ENCODE measurements around the gene MEST. TPM values are rescaled to one million over a fixed set of nuclear protein-coding genes. Genes with fewer than 3 reads are reported as not detected.

MEST gene
- polyA plus RNA-seq, 1 donor from 2014 or later = 136 TPM

GRCh38 chr7:130544356-130544755 is 52.5 kb downstream of the MEST start:
- Histone ChIP-seq H3K79me2 (replicated peaks; ENCODE audit: insufficient read depth, low read length) (no peaks in the 10 kb centered on the region), H3K9ac (ENCODE audit: low read length) (no peak overlapping the region), H3K9me2 (ENCODE audit: insufficient read depth, low read length) (no peaks in the 10 kb centered on the region), H3K4me3 (ENCODE audit: low read length) (no peak overlapping the region), H2AFZ (ENCODE audit: low read depth, low read length) (no peak overlapping the region), H3F3A (ENCODE audit: insufficient read depth, low read length, poor library complexity, severe bottlenecking) (no peaks in the 10 kb centered on the region), H3K27me3 (ENCODE audit: insufficient read depth, low read depth, low read length) (no peaks in the 10 kb centered on the region), H3K27ac (ENCODE audit: low read length) (no peak overlapping the region), H4K20me1 (ENCODE audit: insufficient read depth) (no peaks in the 10 kb centered on the region), H3K9me3 (ENCODE audit: low read length) (no peaks in the 10 kb centered on the region), H3K4me2 (ENCODE audit: low read length) (no peak overlapping the region), H3K36me3 (ENCODE audit: insufficient read depth, low read length) (no peaks in the 10 kb centered on the region)
- no peak for TF ChIP-seq EZH2 (IDR thresholded peaks at IDR 0.05; ENCODE audit: borderline replicate concordance, insufficient read depth, low read length, poor library complexity, severe bottlenecking)
- no peak for TF ChIP-seq EP300 (conservative IDR thresholded peaks at IDR 0.05; ENCODE audit: poor library complexity, severe bottlenecking)
- TF ChIP-seq RAD21 (conservative IDR thresholded peaks at IDR 0.05) = no peak
- no peak for TF ChIP-seq CTCF (IDR thresholded peaks at IDR 0.05; ENCODE audit: poor library complexity, severe bottlenecking)
- TF ChIP-seq POLR2AphosphoS5 (IDR thresholded peaks at IDR 0.05) = no peak
- no peak for TF ChIP-seq REST (IDR thresholded peaks at IDR 0.05; ENCODE audit: borderline replicate concordance)
- TF ChIP-seq SMC3 (conservative IDR thresholded peaks at IDR 0.05; ENCODE audit: poor library complexity) = no peak
- no peak for TF ChIP-seq TAF1 (IDR thresholded peaks at IDR 0.05; ENCODE audit: low read depth)
- no peak for TF ChIP-seq MXI1 (conservative IDR thresholded peaks at IDR 0.05; ENCODE audit: poor library complexity, severe bottlenecking)

- Histone ChIP-seq H3K9ac (ENCODE audit: low read length) (no peak overlapping the region), H4K20me1 (ENCODE audit: insufficient read depth) (no peaks in the 10 kb centered on the region), H3K79me2 (replicated peaks; ENCODE audit: insufficient read depth, low read length) (no peaks in the 10 kb centered on the region), H3K9me3 (ENCODE audit: low read length) (no peaks in the 10 kb centered on the region), H3K27me3 (ENCODE audit: insufficient read depth, low read depth, low read length) (no peaks in the 10 kb centered on the region), H3F3A (ENCODE audit: insufficient read depth, low read length, poor library complexity, severe bottlenecking) (no peaks in the 10 kb centered on the region), H3K4me2 (ENCODE audit: low read length) (no peak overlapping the region), H3K9me2 (ENCODE audit: insufficient read depth, low read length) (no peaks in the 10 kb centered on the region), H3K27ac (ENCODE audit: low read length) (no peak overlapping the region), H3K36me3 (ENCODE audit: insufficient read depth, low read length) (peaks cover 8% of the 10 kb centered on the region), H3K4me3 (ENCODE audit: low read length) (no peak overlapping the region), H2AFZ (ENCODE audit: low read depth, low read length) (no peak overlapping the region)
- TF ChIP-seq SMC3 (conservative IDR thresholded peaks at IDR 0.05; ENCODE audit: poor library complexity) (no peak), CTCF (IDR thresholded peaks at IDR 0.05; ENCODE audit: poor library complexity, severe bottlenecking) (no peak), REST (IDR thresholded peaks at IDR 0.05; ENCODE audit: borderline replicate concordance) (no peak), RAD21 (conservative IDR thresholded peaks at IDR 0.05) (no peak), EP300 (conservative IDR thresholded peaks at IDR 0.05; ENCODE audit: poor library complexity, severe bottlenecking) (no peak), POLR2AphosphoS5 (IDR thresholded peaks at IDR 0.05) (no peak), TAF1 (IDR thresholded peaks at IDR 0.05; ENCODE audit: low read depth) (no peak), MXI1 (conservative IDR thresholded peaks at IDR 0.05; ENCODE audit: poor library complexity, severe bottlenecking) (no peak), EZH2 (IDR thresholded peaks at IDR 0.05; ENCODE audit: borderline replicate concordance, insufficient read depth, low read length, poor library complexity, severe bottlenecking) (no peak)
These were observed 61.6 kb downstream of the MEST start for GRCh38 chr7:130553398-130554029.
